Activated naive CD4-positive, alpha-beta T cell treated with anti-CD3 and anti-CD28 coated beads, Interleukin-2, amount 50 U/mL, for 72 hours (primary cell): Measurements from ENCODE around the gene SCRT2. TPM values are rescaled to one million over a fixed set of nuclear protein-coding genes. Genes with fewer than 3 reads are reported as not detected.
"Not testable (repeated sequence)": the region's sequence is repeated elsewhere in the genome, so short reads cannot be mapped to it uniquely, and the experiment has no call there.

Experiments
- ATAC-seq, 2 donors: fragments of 150-1000 bp; cut with Tn5 transposase; 2 replicates each; pipeline ENCODE4 v1.10.0; 2021; ENCODE audit warnings: mild to moderate bottlenecking in 2 of 2, moderate library complexity in 2 of 2
- DNase-seq, 2 donors: peaks; one replicate each; pipeline ENCODE4 v3.0.0; 2021 to 2022; ENCODE audit warnings: low spot score in 2 of 2
- H3K27ac Mint-ChIP-seq, 2 donors: one replicate each; pipeline ENCODE4 v1.8.0; 2022; ENCODE audit warnings: mild to moderate bottlenecking in 2 of 2, mixed read lengths in 2 of 2
- H3K36me3 Mint-ChIP-seq, 2 donors: one replicate each; pipeline ENCODE4 v1.8.0; 2022; ENCODE audit warnings: mixed read lengths in 2 of 2
- H3K9me3 Mint-ChIP-seq, 2 donors: one replicate each; pipeline ENCODE4 v1.8.0; 2022; ENCODE audit warnings: mixed read lengths in 2 of 2
- total RNA-seq, 2 donors: library from RNA; stranded (reverse); gene quantifications; one replicate each; pipeline ENCODE4 v1.2.3, GENCODE V29; 2022

Gene SCRT2
- not detected for total RNA-seq

DNA sequence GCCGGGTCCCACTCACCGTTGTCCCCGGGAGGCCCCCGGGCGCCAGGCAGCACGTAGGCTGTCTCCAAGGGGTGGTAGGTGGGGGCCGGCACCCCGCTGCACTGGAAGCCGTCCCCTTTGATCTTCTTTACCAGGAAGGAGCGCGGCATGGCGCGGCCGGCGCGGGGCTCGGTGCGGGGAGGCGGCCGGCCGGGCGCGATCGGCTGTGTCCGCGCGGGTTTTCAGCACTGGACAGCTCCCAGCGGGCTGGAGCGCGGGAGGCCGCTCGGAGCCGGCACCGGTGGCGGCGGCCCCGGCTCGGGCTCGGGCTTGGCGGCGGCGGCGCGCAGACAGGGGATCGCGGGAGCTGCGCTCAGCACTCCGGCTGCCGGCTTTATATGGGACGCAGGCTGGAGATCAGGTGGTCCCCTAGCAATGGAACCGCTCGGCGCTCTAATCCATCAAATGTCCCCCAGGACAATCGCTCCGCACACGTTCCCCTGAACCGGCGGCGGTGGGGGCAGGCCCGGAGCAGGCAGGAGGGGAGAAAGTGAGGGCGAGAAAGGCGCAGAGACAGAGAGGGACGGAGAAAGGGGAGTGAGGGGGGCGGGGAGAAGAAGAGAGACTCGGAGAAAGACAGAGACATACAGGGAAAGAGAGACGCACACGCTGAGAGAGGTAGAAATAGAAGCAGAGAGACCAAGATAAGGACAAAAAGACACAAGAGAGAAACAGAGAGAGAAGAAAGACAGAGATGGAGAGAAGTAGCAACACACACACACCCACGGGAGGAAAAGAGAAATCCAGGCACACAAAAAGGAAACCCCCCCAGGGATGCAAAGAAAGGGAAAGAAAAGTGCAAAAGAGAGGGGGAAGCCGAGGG lies at the start of gene SCRT2:
TSS of gene SCRT2 (minus strand) at position 350 of the 862 bp plus-strand sequence. CDS start at position 149, 201 bp downstream.
- H3K36me3 Mint-ChIP-seq = peaks cover 0 to 15% of the 10 kb centered on the region in 2 donors
- H3K27ac Mint-ChIP-seq = no peak within 1 kb of the TSS
- peak; percentile 73 to 90 for ATAC-seq
- peak in 1 of 2 donors; percentile 75 for DNase-seq
- H3K9me3 Mint-ChIP-seq = peaks cover 0 to 4% of the 10 kb centered on the region in 2 donors

DNA sequence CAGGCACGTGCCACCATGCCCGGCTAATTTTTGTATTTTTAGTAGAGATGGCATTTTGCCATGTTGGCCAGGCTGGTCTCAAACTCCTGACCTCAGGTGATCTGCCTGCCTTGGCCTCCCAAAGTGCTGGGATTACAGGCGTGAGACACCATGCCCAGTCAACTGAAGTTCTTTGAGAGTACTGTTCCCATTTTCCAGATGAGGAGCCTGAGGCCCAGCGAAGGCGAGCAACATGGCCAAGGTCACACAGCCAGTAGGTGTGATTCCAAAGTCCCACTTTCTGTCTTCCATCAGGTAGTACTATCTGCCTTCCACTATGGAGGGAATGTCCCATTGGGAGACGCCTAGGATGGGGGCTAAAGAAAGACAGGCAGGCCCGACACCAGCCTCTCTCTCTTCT lies 49.2 kb upstream of the SCRT2 start:
- ATAC-seq, H3K27ac Mint-ChIP-seq, H3K9me3 Mint-ChIP-seq, H3K36me3 Mint-ChIP-seq, DNase-seq: not testable (repeated sequence)

DNA sequence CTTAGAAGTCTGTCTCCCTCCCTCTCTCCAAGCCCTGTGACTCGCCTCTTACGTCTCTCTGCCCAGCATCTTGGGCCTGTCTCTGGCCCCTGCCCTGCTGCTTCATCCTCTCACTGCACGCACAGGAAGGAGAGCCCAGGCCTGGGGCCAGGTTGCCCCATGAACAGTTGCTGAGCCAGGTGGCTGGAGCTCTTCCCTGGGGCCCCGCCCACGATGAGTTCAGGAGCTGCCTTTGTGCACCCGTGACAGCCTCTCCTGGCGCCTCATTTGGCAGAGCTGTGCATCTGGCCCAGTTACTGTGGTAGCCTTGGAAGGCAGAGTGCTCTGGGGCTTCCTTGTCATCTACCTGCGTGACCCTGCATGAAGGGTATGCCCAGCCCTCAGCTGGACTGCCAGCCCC lies 48.2 kb upstream of the SCRT2 start:
- ATAC-seq = no peak
- H3K36me3 Mint-ChIP-seq = no peaks in the 10 kb centered on the region
- H3K27ac Mint-ChIP-seq = no peak overlapping the region
- H3K9me3 Mint-ChIP-seq = no peaks in the 10 kb centered on the region
- DNase-seq = no peak

DNA sequence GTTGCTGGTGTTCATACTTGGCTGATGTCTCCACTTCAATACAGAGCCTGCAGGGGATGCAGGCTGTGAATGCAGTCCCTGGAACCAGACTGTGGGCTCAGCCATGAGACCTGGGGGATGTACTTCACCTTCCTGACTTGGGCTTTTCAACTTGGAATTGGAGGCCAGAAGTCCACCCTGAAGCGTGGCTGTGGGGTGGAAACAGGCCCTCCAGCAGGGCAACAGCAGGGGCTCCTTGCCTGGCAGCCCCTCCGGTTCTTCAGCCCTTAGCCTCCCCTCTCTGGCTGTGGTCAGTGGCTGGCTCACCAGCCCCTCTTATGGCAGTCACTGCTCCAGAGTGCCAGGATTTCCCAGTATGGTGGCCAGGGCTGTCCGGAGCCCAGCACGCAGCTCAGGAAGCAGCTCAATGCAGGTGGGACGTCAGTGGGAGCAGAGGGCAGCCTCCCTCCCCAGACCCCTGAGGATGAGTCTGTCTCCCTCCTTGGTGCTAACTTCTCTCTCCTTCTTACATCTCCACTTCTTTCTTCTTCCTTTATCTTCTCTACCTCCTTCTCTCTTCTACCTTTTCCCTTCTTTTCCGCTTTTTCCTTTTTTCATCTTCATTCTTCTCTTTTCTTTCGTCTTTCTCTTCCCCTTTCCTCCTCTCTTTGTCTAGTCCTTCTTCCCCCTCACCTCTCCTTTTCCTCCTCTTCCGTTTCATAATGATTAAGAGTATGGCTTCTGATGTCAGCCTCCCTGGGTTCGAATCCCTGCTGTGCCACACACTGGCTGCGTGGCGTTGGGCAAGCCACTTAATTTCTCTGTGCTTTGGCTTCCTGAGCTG lies 47.4 kb upstream of the SCRT2 start:
- no peak for ATAC-seq
- no peak overlapping the region for H3K27ac Mint-ChIP-seq
- no peaks in the 10 kb centered on the region for H3K9me3 Mint-ChIP-seq
- H3K36me3 Mint-ChIP-seq = no peaks in the 10 kb centered on the region
- DNase-seq = no peak

DNA sequence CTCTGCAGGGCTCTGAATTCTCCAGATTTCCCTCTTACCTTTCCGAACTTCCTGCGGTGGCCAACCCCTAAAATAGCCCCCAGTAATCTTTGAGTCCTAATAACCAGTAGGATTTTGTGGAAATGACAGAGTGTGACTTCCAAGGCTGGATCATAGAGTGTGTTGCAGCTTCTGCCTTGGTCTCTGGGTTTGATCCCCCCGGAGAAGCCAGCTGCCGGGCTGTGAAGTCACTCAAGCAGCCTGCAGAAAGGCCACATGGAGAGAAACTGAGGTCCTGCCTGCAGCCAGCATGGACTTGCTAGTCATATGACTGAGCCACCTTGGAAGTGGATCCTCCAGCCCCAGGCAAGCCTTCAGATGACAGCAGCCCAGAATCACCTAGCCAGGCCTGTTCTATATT lies 46.3 kb upstream of the SCRT2 start:
- no peak for DNase-seq
- Mint-ChIP-seq H3K27ac (no peak overlapping the region), H3K36me3 (no peaks in the 10 kb centered on the region), H3K9me3 (no peaks in the 10 kb centered on the region)
- ATAC-seq = no peak

DNA sequence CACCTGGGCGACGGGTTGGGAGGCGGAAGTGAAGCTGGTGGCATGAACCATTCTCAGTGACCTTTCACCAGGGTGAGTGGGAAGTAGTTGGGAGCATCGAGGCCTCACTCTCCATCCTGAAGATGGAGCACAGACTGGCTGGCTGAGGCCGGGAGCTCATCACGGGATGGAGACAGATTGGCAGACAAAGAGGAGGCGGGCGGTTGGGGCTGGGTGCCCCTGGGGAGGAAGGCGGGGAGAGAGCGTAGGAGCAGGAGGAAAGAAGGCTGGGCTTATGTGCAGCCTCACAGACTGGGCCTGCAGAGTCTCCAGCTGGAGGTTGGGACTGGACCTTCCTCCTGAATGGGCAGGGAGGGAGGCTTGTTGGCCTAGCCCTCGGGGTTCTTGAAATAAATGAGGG lies 44.2 kb upstream of the SCRT2 start:
- no peak overlapping the region for H3K27ac Mint-ChIP-seq
- no peaks in the 10 kb centered on the region for H3K36me3 Mint-ChIP-seq
- no peaks in the 10 kb centered on the region for H3K9me3 Mint-ChIP-seq
- ATAC-seq (no peak), DNase-seq (no peak)

DNA sequence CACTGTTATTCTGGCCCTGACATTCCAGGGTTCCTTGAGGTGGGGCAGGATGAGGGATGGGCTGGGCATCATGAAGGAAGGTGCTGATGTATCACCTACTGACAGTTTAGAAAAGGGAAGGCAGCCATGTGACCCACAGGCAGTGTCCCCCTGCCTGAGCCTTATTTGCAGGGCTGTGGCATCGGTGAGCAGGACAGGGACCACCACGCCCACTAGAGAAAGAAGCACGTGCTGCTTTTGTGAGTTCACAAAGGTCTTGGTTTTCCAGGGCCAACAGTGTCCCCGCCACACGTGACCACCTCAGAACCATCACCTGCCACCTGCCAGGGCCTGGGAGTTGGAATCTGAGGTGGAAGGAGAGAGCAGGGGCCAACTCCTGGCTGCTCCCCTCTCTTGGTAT lies 43.5 kb upstream of the SCRT2 start:
- ATAC-seq (no peak), DNase-seq (no peak)
- no peaks in the 10 kb centered on the region for H3K36me3 Mint-ChIP-seq
- H3K27ac Mint-ChIP-seq = no peak overlapping the region
- H3K9me3 Mint-ChIP-seq = no peaks in the 10 kb centered on the region

DNA sequence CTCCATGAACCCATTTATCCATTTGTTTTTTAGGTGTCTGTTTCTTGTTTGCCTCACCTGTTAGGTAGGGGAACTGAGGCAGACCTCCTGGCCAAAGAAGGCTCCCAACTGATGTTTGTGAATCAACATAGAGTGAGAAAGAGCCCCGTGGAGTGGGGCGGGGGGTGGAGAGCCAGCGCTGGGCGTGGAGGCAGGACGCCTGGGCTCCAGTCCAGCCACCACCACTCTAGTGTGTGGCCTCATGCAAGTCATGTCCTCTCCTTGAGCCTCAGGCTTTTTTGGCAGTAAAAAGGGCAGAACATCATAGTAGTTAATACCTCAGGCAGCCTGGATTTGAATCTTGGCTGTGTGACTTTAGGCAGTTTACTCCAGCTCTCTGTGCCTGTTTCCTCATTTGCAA lies 42.2 kb upstream of the SCRT2 start:
- H3K36me3 Mint-ChIP-seq = no peaks in the 10 kb centered on the region
- DNase-seq (no peak), ATAC-seq (no peak)
- no peak overlapping the region for H3K27ac Mint-ChIP-seq
- peaks cover 6% of the 10 kb centered on the region in 2 donors for H3K9me3 Mint-ChIP-seq

DNA sequence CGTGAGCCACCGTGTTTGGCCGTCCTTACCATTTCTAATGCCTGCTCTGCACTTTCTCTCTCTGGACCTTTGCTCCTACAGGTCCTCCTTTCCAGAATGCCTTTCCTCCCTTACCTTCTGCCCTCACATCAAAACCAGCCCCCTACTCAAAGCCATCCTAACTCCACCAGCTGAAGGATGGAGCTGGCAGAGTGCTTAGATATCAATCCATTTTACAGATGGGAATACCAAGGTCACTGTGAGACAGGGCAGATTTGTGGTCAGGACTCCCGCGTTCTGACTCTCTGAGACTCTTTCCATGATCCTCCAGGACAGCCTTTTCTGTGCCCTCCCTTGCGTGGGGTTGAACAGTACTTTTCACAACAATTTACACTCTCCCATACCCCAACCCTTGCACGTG lies 41.7 kb upstream of the SCRT2 start:
- no peak for ATAC-seq
- Mint-ChIP-seq H3K36me3 (no peaks in the 10 kb centered on the region), H3K9me3 (peaks cover 6% of the 10 kb centered on the region in 2 donors), H3K27ac (no peak overlapping the region)
- no peak for DNase-seq

DNA sequence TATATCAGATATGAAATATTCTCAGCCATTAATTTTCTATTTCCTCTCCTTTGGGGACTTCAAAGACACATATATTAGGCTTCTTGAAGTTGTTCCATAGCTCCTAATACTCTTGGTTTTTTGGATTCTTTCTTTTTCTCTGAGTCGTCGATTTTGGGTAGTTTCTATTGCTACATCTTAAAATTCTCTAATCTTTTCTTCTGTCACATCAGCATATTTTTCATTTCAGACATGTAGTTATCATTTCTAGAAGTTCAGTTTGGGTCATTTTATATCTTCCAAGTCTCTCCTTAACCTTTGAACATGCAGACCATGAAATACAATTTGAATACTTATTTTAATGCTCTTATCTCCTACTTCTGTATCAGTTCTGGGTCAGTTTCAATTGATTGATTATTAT lies 38.9 kb upstream of the SCRT2 start:
- H3K27ac Mint-ChIP-seq = no peak overlapping the region
- peaks cover 0 to under 1% of the 10 kb centered on the region in 2 donors for H3K36me3 Mint-ChIP-seq
- ATAC-seq (no peak), DNase-seq (no peak)
- peaks cover 6% of the 10 kb centered on the region in 2 donors for H3K9me3 Mint-ChIP-seq

DNA sequence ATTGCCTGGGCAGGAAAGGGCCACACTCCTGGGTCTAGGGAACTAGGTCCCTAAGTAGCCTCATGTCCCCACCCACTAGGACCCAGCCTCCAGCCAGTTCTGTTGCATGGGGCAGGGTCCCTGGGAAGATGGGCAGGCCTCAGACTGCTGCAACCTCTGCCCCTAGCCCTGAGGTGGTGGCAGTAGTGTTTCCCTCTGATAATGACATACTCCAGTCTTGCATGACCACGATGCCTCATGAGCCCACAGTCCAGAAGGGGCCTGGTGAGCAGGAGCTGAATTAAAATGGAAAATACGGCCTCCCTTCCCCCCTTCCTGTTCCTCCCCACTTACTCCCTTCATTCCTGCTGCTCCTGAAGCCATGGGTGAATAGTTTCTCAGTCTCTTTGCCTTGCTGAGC lies 36.0 kb upstream of the SCRT2 start:
- DNase-seq (peak in 1 of 2 donors; percentile 28), ATAC-seq (no peak)
- Mint-ChIP-seq H3K9me3 (peaks cover 6 to 11% of the 10 kb centered on the region in 2 donors), H3K27ac (no peak overlapping the region), H3K36me3 (peaks cover 0 to 7% of the 10 kb centered on the region in 2 donors)

DNA sequence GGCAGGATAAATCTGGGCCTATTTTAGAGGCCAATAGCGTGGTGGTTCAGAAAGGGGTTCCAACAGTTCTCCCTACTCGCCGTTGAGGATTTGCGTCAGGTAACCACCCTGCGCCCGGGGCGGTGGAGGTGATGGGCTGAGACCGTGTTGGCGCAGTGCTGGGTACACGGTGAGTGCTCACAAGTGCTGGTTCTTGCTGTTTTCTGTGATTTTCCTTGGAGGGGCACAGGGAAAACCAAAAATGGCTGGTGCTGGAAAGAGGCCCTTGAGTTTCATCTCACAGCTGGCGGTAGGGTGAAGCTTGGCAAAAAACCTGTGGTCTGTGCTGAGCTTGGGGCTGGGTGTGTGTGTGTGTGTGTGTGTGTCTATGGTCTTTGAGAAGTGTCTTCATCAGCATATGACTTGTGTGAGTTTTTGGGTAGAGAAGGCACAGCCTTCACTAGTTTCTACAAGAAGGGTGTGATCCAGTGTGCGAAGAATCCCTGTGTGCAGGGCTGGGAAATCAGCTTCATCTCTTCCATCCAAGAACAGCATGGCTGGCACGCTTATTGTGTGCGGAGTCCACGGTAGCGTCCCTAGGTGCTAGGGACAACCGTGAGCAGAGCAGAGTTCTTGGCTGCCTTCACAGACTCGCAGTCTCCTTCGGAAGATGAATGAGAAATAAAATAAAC lies 35.3 kb upstream of the SCRT2 start:
- ATAC-seq (no peak), DNase-seq (peak in 1 of 2 donors; percentile 11)
- Mint-ChIP-seq H3K9me3 (peaks cover 6 to 11% of the 10 kb centered on the region in 2 donors), H3K27ac (no peak overlapping the region), H3K36me3 (peaks cover 0 to 7% of the 10 kb centered on the region in 2 donors)

DNA sequence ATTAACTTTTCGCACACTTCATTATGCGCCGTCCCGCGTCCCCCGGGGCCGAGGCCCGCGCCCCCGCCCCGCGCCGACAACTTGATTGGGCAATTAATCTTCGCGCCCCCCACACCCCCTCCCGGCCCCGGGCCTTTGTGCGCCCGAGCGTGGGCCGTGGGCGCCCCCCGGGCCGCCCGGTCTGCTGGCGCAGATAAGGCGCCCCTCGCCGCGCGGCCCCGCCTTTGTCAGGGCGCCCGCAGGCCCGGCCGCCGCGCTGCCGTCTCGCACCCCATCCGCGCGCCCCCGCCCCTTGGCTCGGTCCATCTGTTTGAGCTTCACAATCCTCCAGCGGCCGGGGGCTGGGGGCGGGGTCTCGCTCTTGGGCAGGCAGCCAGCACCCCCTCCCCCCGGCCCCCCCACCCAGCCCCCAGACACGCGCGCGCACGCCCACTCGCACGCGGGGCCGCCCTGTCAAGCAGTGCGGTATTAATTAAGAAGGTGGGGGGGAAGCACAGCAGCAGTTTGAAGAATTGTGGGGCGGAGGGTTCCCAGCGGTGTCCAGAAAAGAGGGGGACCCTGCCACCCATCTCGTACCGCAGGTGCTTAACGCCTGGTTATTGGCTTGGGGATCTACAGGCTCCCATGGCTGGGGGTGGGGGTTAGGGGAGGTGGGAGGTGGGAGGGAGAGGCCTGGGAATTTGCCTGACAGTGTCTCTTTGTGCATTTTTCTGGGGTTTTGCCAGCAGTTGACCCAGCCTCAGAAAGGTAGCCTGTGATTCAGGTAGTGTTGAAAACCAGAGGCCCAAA lies 34.6 kb upstream of the SCRT2 start:
- Mint-ChIP-seq H3K36me3 (peaks cover 0 to 7% of the 10 kb centered on the region in 2 donors), H3K27ac (no peak overlapping the region)
- no peak for ATAC-seq

DNA sequence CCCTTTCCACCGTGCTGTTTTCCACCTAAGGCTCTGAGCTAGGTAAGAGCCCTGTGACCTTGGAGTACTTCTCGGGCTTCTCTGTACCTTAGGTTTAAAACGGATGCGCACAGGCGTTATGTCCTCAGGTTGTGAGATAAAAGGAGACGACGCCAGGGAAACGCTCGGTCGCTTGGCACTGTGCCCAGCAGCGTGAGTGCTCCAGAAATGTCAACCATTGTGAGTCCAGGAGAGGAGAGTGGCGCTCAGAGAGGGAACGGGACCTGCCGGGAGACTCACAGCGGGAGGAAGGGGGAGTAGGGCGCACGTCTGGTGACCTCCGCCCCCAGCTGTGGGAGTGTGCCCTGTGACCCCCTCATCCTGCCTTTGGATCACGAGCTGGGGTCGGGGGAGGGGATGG lies 33.8 kb upstream of the SCRT2 start:
- Mint-ChIP-seq H3K36me3 (peaks cover 0 to 7% of the 10 kb centered on the region in 2 donors), H3K27ac (peak overlapping the region in 1 of 2 donors; percentile 4), H3K9me3 (peaks cover 6 to 11% of the 10 kb centered on the region in 2 donors)
- DNase-seq = peak in 1 of 2 donors; percentile 11
- no peak for ATAC-seq

More for the DNA sequence above, 34.6 kb upstream of the SCRT2 start:
- peaks cover 6 to 11% of the 10 kb centered on the region in 2 donors for H3K9me3 Mint-ChIP-seq
- DNase-seq = no peak

DNA sequence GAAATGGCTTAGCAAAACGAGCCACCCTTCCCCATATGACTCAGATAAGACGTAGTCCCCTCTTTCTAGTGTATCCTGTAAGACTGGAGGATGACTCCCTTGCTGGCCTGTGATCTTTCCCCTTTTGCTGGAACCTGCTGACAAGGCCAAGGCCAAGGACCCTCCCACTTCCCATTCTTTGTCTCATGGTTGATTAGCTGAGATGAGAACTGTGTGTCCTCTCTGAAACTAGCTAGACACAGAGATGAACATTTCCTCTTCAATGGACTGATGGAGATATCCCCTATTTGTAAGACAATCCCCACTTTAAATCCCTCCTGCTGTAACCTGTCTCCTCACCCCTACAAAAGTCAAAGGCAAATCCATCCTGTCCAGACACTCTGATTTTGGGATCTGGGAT lies 33.4 kb upstream of the SCRT2 start:
- Mint-ChIP-seq H3K27ac (no peak overlapping the region), H3K9me3 (peaks cover 6 to 11% of the 10 kb centered on the region in 2 donors), H3K36me3 (peaks cover 0 to 7% of the 10 kb centered on the region in 2 donors)
- ATAC-seq (no peak), DNase-seq (no peak)

DNA sequence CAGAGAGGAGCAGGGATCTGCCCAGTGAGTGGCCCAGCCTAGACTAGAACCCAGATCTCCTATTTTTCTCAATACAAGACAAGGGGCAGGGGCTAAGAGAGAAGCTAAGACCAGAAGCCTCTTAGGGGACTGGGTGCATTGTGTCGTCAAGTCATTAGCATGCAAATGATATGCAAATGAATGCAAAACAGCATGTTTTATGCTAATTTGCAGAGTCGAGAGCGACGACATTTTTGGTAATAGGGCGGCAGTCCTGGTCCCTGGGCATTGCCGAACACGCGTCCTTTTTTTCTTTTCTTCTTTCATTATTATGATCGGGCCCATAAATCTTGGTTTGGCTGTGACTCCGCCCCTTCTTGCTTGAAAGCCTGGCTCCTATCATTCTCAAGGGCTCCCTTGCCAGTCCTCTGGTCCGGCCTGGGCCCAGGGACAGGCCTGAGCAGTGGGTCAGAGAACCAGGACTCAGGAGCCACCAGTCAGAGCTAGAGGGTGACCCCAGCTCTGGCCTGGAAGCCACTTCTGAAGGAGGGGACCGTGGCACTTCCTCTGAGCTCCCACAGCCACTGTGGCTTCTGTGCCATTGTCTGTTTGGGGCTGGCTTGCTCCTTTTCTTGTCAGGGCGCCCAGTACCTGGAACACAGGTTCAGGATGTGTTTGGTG lies 32.0 kb upstream of the SCRT2 start:
- Mint-ChIP-seq H3K36me3 (peaks cover 0 to 7% of the 10 kb centered on the region in 2 donors), H3K27ac (no peak overlapping the region), H3K9me3 (peaks cover 0 to 5% of the 10 kb centered on the region in 2 donors)
- DNase-seq (no peak), ATAC-seq (no peak)
